Left ventricle myocardium inferior (tissue), 1 donor: ENCODE results near the gene GPR180. TPM values are rescaled to one million over a fixed set of nuclear protein-coding genes. Genes with fewer than 3 reads are reported as not detected.

Experiments used
- DNase-seq: peaks from one replicate; pipeline ENCODE4 v3.0.0-alpha.2; 2020
- H3K27ac ChIP-seq: fragments of 200-600 bp; replicated peaks from 2 replicates; pipeline ENCODE4 v1.8.0; 2021
- H3K27me3 ChIP-seq: fragments of 200-600 bp; 2 replicates; pipeline ENCODE4 v1.8.0; 2021; ENCODE audit warnings: low read depth
- H3K36me3 ChIP-seq: fragments of 200-600 bp; 2 replicates; pipeline ENCODE4 v1.8.0; 2021
- H3K4me1 ChIP-seq: fragments of 200-600 bp; 2 replicates; pipeline ENCODE4 v1.8.0; 2021
- H3K4me3 ChIP-seq: fragments of 200-600 bp; 2 replicates; pipeline ENCODE4 v1.8.0; 2021; ENCODE audit warnings: mild to moderate bottlenecking, moderate library complexity
- H3K9me3 ChIP-seq: fragments of 200-600 bp; replicated peaks from 2 replicates; pipeline ENCODE4 v1.8.0; 2021
- intact Hi-C: fragments of 100-400 bp; cut with micrococcal nuclease; formaldehyde crosslinking; loops from one replicate; pipeline ENCODE4 v1.11.0; 2022
- total RNA-seq: library from RNA; stranded (reverse); fragmentation: NEBNext Ultra II Directional; extraction: Animal tissue kit (Norgen Biotek cat#: 25700); gene quantifications from one replicate; pipeline ENCODE4 v1.2.1, GENCODE V29; 2021
- TF ChIP-seq, protein P1 (sequence below): fragments of 200-600 bp; IDR thresholded peaks from 2 replicates; pipeline ENCODE4 v1.8.0; 2021; ENCODE audit warnings: antibody characterized with exemption, mild to moderate bottlenecking, borderline replicate concordance
- donor health status: DM: no; HTN: yes; CAD: no; lungs with severe emphysema.

The GPR180 gene
- total RNA-seq, 1 donor from 2014 or later = 3.6 TPM

DNA sequence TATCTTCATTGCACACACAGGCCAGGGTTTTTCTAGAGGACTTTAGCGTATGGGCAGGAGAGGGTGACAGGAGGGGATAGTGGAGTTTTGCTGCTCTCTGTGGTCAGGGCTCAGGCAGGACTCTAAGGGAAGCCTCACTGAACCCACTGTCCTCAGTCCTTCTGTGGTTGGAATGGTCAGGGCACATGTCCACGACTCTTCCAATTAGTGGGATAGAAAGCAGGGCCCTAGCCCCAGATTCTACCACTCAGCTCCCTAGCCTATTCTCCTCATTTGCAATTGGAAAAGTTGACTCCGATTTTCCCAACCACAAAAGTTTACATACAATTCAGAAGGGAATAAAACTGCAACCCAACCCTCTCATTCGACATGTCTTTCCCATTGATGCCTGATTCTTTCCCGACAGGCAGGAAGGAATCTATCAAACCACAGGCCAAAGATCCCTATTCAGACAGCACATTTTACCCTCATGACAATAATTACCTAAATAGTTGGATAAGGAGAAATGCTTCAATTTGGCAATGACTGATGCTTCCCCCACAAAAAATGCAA, 43.9 kb upstream of the GPR180 start:
- TF ChIP-seq, protein P1, sequence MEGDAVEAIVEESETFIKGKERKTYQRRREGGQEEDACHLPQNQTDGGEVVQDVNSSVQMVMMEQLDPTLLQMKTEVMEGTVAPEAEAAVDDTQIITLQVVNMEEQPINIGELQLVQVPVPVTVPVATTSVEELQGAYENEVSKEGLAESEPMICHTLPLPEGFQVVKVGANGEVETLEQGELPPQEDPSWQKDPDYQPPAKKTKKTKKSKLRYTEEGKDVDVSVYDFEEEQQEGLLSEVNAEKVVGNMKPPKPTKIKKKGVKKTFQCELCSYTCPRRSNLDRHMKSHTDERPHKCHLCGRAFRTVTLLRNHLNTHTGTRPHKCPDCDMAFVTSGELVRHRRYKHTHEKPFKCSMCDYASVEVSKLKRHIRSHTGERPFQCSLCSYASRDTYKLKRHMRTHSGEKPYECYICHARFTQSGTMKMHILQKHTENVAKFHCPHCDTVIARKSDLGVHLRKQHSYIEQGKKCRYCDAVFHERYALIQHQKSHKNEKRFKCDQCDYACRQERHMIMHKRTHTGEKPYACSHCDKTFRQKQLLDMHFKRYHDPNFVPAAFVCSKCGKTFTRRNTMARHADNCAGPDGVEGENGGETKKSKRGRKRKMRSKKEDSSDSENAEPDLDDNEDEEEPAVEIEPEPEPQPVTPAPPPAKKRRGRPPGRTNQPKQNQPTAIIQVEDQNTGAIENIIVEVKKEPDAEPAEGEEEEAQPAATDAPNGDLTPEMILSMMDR = no peak
- no peak for DNase-seq
- Histone ChIP-seq H3K27ac (no peak overlapping the region), H3K4me3 (no peak overlapping the region), H3K27me3 (no peaks in the 10 kb centered on the region), H3K4me1 (no peaks in the 10 kb centered on the region), H3K9me3 (no peaks in the 10 kb centered on the region), H3K36me3 (no peaks in the 10 kb centered on the region)
- intact Hi-C loops = no loop called here

DNA sequence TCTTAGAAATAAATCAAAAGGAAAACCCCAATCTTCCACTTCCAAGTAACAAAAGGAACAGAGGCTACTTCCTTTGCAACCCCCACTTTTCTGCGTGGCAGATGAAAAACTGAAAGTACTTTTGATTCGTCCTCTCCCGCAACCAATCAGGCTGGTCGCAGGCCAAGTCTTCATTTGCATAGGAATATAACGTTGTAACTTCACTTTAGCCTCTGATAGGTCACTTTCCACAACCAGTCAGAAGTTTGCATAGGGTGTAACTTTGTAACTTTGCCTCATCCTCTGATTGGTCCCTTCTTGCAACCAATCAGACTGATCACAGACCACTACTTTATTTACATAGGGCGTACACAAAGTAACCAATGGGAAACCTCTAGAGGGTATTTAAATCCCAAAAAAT, 42.9 kb upstream of the GPR180 start:
- intact Hi-C loops = no loop called here
- TF ChIP-seq, protein P1 = no peak

DNA sequence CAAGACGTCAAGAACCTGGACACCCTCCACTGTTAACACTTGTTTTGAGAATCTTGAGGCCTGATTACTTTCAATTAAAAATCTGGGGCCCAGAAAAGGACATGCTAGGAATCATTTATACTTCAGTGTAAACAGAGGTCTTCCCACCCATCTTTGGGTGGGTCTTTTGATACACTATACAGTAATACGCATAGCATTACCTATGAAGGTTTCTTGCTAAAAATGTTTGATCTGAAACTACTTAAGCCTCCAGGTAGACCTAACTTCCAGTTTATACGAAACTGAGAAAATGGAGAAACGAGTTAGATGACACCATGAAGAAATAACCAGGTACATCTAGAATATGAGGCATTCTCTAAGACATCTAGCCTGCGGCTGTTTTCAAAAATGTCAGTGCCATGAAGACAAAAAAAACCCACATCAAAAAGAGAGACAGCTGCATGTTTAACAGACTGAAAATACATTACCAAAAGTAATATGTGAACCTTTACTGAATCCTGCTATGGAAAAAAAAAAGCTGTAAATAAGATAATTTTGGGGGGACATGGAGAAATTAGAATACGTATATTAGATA, 42.3 kb upstream of the GPR180 start:
- DNase-seq = no peak
- H3K27me3 ChIP-seq = no peaks in the 10 kb centered on the region
- no peaks in the 10 kb centered on the region for H3K4me1 ChIP-seq
- no peaks in the 10 kb centered on the region for H3K36me3 ChIP-seq
- TF ChIP-seq, protein P1 = no peak
- no peak overlapping the region for H3K27ac ChIP-seq
- no peaks in the 10 kb centered on the region for H3K9me3 ChIP-seq
- intact Hi-C loops = no loop called here
- H3K4me3 ChIP-seq = no peak overlapping the region

More for the DNA sequence above, 42.9 kb upstream of the GPR180 start:
- Histone ChIP-seq H3K36me3 (no peaks in the 10 kb centered on the region), H3K4me3 (no peak overlapping the region), H3K9me3 (no peaks in the 10 kb centered on the region), H3K4me1 (no peaks in the 10 kb centered on the region), H3K27me3 (no peaks in the 10 kb centered on the region), H3K27ac (no peak overlapping the region)
- no peak for DNase-seq

DNA sequence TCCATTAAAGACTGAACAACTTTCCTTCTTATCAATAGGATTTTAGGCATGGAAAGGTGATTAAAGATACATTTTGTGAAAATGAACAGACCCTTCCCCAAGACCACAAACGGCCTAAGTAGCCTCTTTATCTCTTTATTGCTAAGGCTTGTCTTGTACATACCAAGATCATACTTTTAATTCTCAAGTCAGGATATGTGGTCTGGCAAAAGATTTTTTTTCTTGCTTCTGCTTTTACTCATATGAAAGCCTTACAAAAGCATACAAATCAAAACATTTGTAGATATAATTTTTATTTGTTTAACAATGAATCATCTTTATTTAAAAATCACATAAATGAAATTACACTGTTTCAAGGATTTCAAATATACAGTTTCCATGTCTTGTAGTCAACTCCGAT, 41.5 kb upstream of the GPR180 start:
- H3K4me1 ChIP-seq = no peaks in the 10 kb centered on the region
- H3K27me3 ChIP-seq = no peaks in the 10 kb centered on the region
- intact Hi-C loops = no loop called here
- no peak overlapping the region for H3K4me3 ChIP-seq
- no peaks in the 10 kb centered on the region for H3K36me3 ChIP-seq
- TF ChIP-seq, protein P1 = no peak
- no peaks in the 10 kb centered on the region for H3K9me3 ChIP-seq
- no peak overlapping the region for H3K27ac ChIP-seq
- no peak for DNase-seq

DNA sequence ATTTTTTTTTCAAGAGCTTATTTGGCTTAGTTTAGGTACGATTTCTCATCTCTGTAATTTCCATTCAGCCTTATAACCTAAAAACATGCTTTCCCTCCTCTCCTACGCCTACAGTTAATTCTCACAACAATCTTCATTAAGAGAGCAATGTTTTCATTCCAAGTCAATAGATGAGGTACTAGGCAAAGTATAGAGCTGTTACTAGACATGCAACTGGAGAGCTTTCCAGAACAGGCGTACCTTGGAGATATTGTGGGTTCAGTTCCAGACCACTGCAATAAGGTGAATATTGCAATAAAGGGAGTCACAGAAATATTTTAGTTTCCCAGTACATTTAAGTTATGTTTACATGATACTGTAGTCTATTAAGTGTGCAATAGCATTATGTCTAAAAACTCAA, 40.5 kb upstream of the GPR180 start:
- Histone ChIP-seq H3K9me3 (no peaks in the 10 kb centered on the region), H3K4me3 (no peak overlapping the region), H3K36me3 (no peaks in the 10 kb centered on the region), H3K27ac (no peak overlapping the region), H3K4me1 (no peaks in the 10 kb centered on the region), H3K27me3 (no peaks in the 10 kb centered on the region)
- TF ChIP-seq, protein P1 = no peak
- DNase-seq = no peak
- intact Hi-C loops = no loop called here
